Stomach (tissue), 9 donors: ENCODE measurements around the gene EXOSC1. TPM values are rescaled to one million over a fixed set of nuclear protein-coding genes. Genes with fewer than 3 reads are reported as not detected.
A peak's percentile ranks its signal among the peaks of the same experiment; 100 is the strongest.

ENCODE experiments used
- DNase-seq, 2 donors: peaks; one replicate each; pipeline versions ENCODE4 v3.0.0 to v3.0.0-alpha.2; 2013 to 2019
- H3K27ac ChIP-seq, 5 donors: fragments of 200-600 bp in 4 of 5; sonication (generic) in 4 of 5; one replicate each; pipeline ENCODE4 v1.5.1; 2013 to 2019; ENCODE audit warnings: mild to moderate bottlenecking in 1 of 5, moderate library complexity in 1 of 5
- H3K27me3 ChIP-seq, 3 donors: fragments of 200-600 bp; sonication (generic); one replicate each; pipeline ENCODE4 v1.5.1; 2017 to 2019; ENCODE audit warnings: mixed run types in 1 of 3
- H3K36me3 ChIP-seq, 4 donors: fragments of 200-600 bp; sonication (generic); 1 replicate in 3 of 4; 2 replicates in 1 of 4; pipeline ENCODE4 v1.5.1; 2016 to 2019
- H3K4me1 ChIP-seq, 4 donors: fragments of 200-600 bp; sonication (generic); one replicate each; pipeline ENCODE4 v1.5.1; 2016 to 2019
- H3K4me3 ChIP-seq, 4 donors: fragments of 200-600 bp; sonication (generic) in 3 of 4; one replicate each; pipeline ENCODE4 v1.5.1; 2016 to 2019; ENCODE audit warnings: mild to moderate bottlenecking in 1 of 4
- H3K9me3 ChIP-seq, 4 donors: fragments of 200-600 bp; sonication (generic); one replicate each; pipeline ENCODE4 v1.5.1; 2016 to 2019
- CTCF ChIP-seq, 7 experiments: fragments of 450-650 bp in 4 of 7; fragments of 200-600 bp in 3 of 7; sonication (generic) in 3 of 7; IDR thresholded peaks; one replicate each; pipeline ENCODE4 v1.5.1; 2016 to 2019; ENCODE audit warnings: antibody characterized with exemption in 7 of 7, control low read depth in 2 of 7, mild to moderate bottlenecking in 1 of 7
- EP300 ChIP-seq: sonication (generic); formaldehyde crosslinking; IDR thresholded peaks from one replicate; pipeline ENCODE4 v1.6.1; 2017; ENCODE audit warnings: antibody characterized with exemption
- POLR2A ChIP-seq, 4 donors: fragments of 450-650 bp; IDR thresholded peaks; one replicate each; pipeline ENCODE4 v1.6.1; 2016; ENCODE audit warnings: antibody characterized with exemption in 4 of 4, control low read depth in 2 of 4, mild to moderate bottlenecking in 1 of 4, moderate library complexity in 1 of 4
- POLR2AphosphoS5 ChIP-seq, 3 donors: sonication (generic); formaldehyde crosslinking; IDR thresholded peaks; one replicate each; pipeline ENCODE4 v1.6.1; 2016; ENCODE audit warnings: antibody characterized with exemption in 3 of 3
- WGBS, 5 donors: extraction: QIAGEN DNeasy Blood & Tissue Kit in 3 of 5; methylation state at CpG; one replicate each; pipeline versions ENCODE4 v1.1.5 to v1.1.7; 2013 to 2018; 5-methylcytosine and 5-hydroxymethylcytosine counted together
- intact Hi-C: fragments of 100-400 bp; cut with DNase I; formaldehyde crosslinking; loops from one replicate; pipeline ENCODE4 v1.15.1; 2023; ENCODE audit warnings: low total_unique reads
- polyA plus RNA-seq, 3 donors: library from polyadenylated mRNA; stranded (reverse); fragments of 200-250 nt; gene quantifications; one replicate each; pipeline ENCODE4 v1.2.3, GENCODE V29; 2013
- total RNA-seq, 5 donors: library from RNA; depleted of rRNA; stranded (reverse); fragments of >200 nt; gene quantifications; one replicate each; pipeline versions ENCODE4 v1.1.0 to v1.2.3, GENCODE V29; 2014 to 2016
- donor health status: healthy with polysubstance abuse.
- donor health status: Bipolar disorder and iron deficiency.
- donor health status: healthy.

The EXOSC1 gene
- total and polyA plus RNA-seq, 8 donors, result 11.6 to 71.0 (median 28.8) TPM

- peaks cover 0 to 14% (median 8%) of the 10 kb centered on the region in 4 donors for H3K36me3 ChIP-seq
- no peak overlapping the region for H3K4me3 ChIP-seq
- intact Hi-C loops, result no loop called here
- TF ChIP-seq POLR2A (IDR thresholded peaks at IDR 0.05) (no peak), POLR2AphosphoS5 (IDR thresholded peaks at IDR 0.05) (no peak), EP300 (no peak), CTCF (IDR thresholded peaks at IDR 0.05) (no peak)
- peaks cover 12 to 52% (median 39%) of the 10 kb centered on the region in 4 donors for H3K4me1 ChIP-seq
- H3K27ac ChIP-seq, result peak overlapping the region in 1 of 5 donors; percentile 45
- DNase-seq, result no peak
- WGBS, 5 donors, result 27 to 62% (median 47%) methylated on average over 2 of the region's 2 CpGs
- H3K9me3 ChIP-seq, result no peaks in the 10 kb centered on the region
- no peaks in the 10 kb centered on the region for H3K27me3 ChIP-seq
These were observed 44.8 kb upstream of the EXOSC1 start for GRCh38 chr10:97490592-97490991.

GRCh38 chr10:97485647-97486281 is 40.0 kb upstream of the EXOSC1 start:
- H3K27me3 ChIP-seq, result no peaks in the 10 kb centered on the region
- H3K36me3 ChIP-seq, result peaks cover 5 to 46% (median 29%) of the 10 kb centered on the region in 4 donors
- H3K9me3 ChIP-seq, result no peaks in the 10 kb centered on the region
- 82 to 92% (median 85%) methylated on average over 4 of the region's 4 CpGs for WGBS, 5 donors
- intact Hi-C loops, result no loop called here
- H3K27ac ChIP-seq, result no peak overlapping the region
- H3K4me1 ChIP-seq, result peaks cover 4 to 22% (median 14%) of the 10 kb centered on the region in 4 donors
- no peak overlapping the region for H3K4me3 ChIP-seq
- TF ChIP-seq POLR2AphosphoS5 (IDR thresholded peaks at IDR 0.05) (no peak), POLR2A (IDR thresholded peaks at IDR 0.05) (no peak), CTCF (IDR thresholded peaks at IDR 0.05) (no peak), EP300 (no peak)
- DNase-seq, result no peak

GRCh38 chr10:97483921-97484320 is 38.1 kb upstream of the EXOSC1 start:
- H3K36me3 ChIP-seq, result peaks cover 21 to 63% (median 47%) of the 10 kb centered on the region in 4 donors
- no peaks in the 10 kb centered on the region for H3K27me3 ChIP-seq
- no peak for DNase-seq
- no peak overlapping the region for H3K4me3 ChIP-seq
- 88 to 96% (median 93%) methylated on average over 1 of the region's 1 CpG for WGBS, 5 donors
- no peak overlapping the region for H3K27ac ChIP-seq
- intact Hi-C loops, result no loop called here
- no peak for TF ChIP-seq EP300
- peaks cover 0 to 7% (median 5%) of the 10 kb centered on the region in 4 donors for H3K4me1 ChIP-seq
- no peaks in the 10 kb centered on the region for H3K9me3 ChIP-seq

GRCh38 chr10:97483506-97483905 is 37.7 kb upstream of the EXOSC1 start:
- peaks cover 25 to 68% (median 51%) of the 10 kb centered on the region in 4 donors for H3K36me3 ChIP-seq
- no peaks in the 10 kb centered on the region for H3K9me3 ChIP-seq
- peaks cover 0 to 7% (median 5%) of the 10 kb centered on the region in 4 donors for H3K4me1 ChIP-seq
- 67 to 85% (median 83%) methylated on average over 3 of the region's 3 CpGs for WGBS, 5 donors
- TF ChIP-seq EP300, result no peak
- TF ChIP-seq CTCF (IDR thresholded peaks at IDR 0.05), result no peak
- no peak for TF ChIP-seq POLR2A (IDR thresholded peaks at IDR 0.05)
- TF ChIP-seq POLR2AphosphoS5 (IDR thresholded peaks at IDR 0.05), result no peak
- intact Hi-C loops, result no loop called here
- no peak overlapping the region for H3K4me3 ChIP-seq
- no peaks in the 10 kb centered on the region for H3K27me3 ChIP-seq
- DNase-seq, result no peak
- H3K27ac ChIP-seq, result no peak overlapping the region

- no peak for DNase-seq
- intact Hi-C loops, result no loop called here
- TF ChIP-seq POLR2A (IDR thresholded peaks at IDR 0.05) (no peak), CTCF (IDR thresholded peaks at IDR 0.05) (no peak), EP300 (no peak), POLR2AphosphoS5 (IDR thresholded peaks at IDR 0.05) (no peak)
- no peaks in the 10 kb centered on the region for H3K27me3 ChIP-seq
- peaks cover 0 to 7% (median 5%) of the 10 kb centered on the region in 4 donors for H3K4me1 ChIP-seq
- no peak overlapping the region for H3K4me3 ChIP-seq
- WGBS, 5 donors, result 88 to 97% (median 93%) methylated on average over 1 of the region's 1 CpG
- H3K36me3 ChIP-seq, result peaks cover 35 to 79% (median 62%) of the 10 kb centered on the region in 4 donors
- no peak overlapping the region for H3K27ac ChIP-seq
- H3K9me3 ChIP-seq, result no peaks in the 10 kb centered on the region
These were observed 36.6 kb upstream of the EXOSC1 start for GRCh38 chr10:97482381-97482780.
